ENCODE measurements around the gene ATP7B.

The ATP7B gene

DNA sequence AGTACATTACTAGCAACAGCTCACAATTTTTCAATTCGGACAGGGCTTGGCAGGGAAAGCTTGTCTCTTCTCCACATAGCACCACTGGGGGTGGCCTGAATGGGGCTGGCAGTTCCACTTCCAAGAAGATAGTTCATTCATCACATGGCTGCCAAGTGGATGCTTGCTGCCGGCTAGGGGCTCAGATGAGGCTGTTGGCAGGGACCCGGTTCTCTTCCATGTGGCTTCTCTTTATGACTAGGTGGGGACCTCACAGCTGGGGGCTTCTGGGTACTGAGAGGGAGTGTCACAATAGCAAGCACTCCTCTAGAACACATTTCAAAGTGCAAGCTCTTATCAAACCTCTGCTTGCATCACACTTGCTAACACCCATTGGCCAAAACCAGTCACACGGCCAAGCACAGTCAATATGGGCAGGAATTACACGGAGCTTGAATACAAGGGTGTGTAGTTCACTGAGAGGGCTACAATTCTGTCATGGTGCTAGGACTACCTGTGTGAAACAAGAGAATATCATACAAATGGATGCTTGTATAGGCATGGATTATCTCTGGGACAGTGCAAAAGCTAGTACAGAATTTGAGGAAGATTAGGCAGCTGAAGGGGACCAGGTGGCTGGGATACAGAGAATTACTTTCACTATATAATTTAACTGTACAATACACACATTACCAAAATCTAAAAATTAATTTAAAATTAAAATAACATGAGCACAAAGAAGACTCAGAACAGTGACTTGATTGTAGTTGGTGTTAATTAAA, 32.3 kb downstream of the ATP7B start:
- DNase-seq (ENCODE audit: low spot score) = no peak

DNA sequence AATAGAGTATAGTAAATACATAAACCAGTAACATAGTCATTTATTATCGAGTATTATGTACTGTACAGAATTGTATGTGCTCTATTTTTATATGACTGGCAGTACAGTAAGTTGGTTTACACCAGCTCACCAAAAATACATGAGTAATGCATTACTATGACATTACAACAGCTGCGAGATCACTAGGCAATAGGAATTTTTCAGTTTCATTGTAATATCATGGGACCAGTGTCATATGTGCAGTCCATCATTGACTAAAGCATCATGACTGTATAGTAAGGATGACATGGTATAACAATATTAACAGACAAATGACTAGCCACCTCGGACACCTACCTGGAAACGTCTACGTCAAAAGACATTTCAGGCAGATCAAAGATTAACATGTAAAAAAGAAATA, 33.6 kb downstream of the ATP7B start:
- DNase-seq (ENCODE audit: low spot score) = no peak

DNA sequence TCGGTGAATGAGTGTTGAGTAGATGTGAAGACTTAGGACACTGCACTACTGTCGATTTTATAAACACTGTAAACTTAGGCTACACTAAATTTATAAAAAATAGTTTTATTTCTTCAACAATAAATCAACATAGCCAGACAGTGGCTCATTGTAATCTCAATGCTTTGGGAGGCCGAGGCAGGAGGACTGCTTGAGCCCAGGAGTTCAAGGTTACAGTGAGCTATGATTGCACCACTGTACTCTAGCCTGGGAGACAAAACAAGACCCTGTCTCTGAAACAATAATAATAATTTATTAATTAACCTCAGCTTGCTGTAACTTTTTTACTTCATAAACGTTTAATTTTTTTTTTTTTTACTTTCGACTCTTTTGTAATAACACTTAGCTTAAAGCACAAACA, 34.4 kb downstream of the ATP7B start:
- no peak for DNase-seq (ENCODE audit: low spot score)

DNA sequence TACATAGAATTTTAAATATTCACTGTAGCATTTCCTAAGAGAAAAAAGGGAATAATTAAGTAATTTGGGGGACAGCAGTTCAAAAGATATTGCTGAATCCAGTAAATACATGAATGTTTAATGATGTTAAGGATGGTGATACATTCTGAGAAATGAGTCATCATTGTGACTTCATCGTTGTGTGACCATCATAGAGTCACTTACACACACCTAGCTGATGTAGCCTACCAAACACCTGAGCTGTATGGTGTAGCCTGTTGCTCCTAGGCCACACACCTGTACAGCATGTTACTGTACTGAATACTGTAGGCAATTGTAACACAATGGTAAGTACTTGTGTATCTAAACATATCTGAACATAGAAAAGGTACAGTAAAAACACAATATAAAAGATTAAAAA, 34.8 kb downstream of the ATP7B start:
- DNase-seq (ENCODE audit: low spot score) = no peak

DNA sequence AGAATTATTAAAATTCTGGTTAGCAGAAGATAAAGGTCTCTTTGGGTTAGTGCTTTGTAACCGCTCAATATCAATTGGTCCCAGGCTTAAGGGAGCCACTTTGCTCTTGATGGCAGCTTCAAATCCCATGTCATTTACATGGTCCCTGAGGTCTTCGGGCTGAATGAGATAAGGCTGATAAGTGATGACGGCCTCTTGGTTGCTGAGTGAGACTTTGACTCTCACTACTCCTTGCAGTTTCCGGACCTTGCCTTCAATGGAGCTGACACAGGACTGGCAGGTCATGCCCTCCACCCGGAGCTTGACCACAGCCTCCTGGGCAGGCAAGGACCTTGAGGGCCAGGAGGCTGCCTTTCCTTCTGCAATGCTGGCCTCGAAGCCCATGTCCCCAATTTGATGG, 36.8 kb downstream of the ATP7B start:
- no peak for DNase-seq (ENCODE audit: low spot score)

DNA sequence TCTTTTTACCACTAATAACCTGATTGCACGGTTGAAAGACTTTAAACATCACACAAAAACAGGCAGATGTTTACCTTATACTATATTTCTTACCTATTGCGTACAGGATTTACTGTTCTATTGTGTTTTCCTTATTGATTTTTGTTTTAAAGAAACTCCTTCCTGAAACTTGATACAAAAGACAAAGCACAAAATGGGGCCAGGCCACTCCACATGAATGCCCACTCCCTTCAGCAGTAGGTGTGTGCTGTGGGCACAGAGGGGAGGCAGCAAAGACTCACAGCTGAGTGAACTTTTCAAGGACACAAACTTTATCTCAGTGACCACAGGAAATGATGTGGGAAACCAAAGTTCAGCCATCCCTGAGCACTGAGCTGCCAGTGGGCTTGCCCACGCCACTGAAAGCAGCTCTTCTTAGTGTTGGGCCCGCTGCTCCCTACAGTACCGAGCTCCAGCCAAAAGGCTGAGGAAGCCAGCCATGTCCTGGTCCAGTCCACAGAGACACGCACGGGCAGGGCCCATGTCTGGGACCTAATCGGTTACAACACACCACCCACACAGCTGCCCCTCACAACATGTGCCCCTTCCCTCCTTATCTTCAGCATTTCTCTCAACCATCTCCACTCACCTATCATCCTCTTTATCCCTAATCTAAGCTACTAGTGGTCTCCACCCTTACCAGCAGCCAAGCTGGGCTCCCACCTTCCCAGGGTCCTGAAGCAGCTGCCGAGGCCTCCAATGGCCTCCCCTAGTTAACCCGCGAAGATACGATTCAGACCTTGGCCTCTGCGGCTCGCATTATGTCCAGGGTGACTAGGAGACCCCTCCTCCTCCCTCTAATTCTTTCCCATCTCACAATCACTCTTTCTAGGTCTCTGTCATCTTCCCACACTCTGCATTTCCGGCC, 39.5 kb downstream of the ATP7B start:
- DNase-seq (ENCODE audit: low spot score) = no peak

DNA sequence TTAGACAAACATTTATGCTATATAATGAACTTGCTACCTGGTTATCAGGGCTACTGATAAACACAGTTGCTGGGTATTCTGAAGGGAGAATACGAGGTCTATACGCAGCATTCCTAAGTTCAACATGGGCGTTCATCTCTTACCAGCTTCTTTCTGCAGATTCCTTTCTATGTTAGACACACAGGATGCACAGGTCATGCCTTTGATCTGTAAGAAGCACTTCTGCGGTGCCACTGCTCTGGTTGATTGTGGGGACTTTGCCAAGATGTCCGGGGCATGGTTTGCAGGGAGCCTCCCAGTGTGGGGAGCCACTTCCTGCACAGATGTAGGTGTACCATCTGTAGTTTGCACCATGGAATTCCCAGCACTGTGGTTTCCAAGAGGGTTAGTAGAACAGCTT, 40.9 kb downstream of the ATP7B start:
- peak; percentile 8 for DNase-seq (ENCODE audit: low spot score)

DNA sequence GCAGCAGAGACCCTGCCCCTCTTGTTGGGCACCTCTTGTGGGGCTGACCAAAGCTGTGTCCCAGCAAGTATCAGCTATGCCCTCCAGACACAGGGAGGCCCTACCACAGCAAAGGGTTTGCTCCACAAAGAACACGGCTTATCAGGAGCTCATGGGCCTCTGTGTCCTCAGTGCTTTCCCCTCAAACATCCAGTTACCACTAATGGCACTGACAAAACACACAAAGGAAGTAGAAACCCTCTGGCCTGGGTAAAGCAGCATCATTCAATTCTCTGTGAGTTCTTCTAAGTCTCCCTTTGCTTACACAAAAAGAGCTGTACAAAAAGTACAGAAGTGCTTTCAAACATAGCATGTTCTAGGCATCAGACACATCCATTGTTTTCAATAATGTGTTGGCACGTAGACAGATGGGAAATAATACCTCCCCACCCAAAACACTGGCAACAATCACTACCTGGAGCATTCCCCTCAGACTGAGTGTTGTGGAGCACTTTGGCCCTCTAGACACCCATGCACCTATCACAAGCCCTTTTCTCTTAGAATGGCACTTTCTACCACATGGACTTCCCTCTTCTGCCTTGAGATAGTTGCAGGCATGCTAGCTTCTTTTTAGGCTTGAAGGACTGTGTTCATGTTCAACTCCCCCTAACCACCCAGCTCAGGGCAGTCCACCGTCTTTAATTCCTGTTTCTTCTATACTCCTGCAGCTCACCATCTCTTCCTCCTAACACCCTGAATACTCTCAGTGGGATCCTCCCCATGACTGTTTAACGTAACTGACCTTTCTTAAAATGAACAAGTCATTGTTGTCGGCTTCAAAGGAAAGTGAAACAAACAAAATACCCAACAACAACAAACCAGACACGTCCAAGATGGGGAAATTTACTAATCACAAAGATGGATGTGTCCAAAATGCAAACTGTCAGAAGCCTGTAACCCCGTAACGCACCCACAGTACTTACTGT, 43.5 kb downstream of the ATP7B start:
- no peak for DNase-seq (ENCODE audit: low spot score)

DNA sequence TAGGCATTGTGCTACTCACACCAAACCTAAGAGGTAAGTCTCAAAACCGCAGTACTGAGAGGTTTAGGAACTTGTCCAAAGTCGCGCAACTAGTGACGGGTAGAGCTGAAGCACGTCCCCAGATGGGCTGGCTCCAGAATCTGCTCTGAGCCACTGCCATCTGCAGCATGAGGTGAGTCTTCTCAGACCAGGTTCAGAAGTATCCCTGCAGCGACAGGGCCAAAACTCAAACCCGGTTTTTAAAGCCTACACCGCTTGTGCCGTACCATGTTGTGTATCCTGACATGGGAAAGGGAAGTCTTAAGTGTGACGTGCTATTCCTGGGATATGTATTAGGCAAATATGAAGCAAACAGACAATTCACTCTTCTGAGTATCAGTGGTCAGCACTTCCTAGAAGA, 45.1 kb downstream of the ATP7B start:
- no peak for DNase-seq (ENCODE audit: low spot score)

DNA sequence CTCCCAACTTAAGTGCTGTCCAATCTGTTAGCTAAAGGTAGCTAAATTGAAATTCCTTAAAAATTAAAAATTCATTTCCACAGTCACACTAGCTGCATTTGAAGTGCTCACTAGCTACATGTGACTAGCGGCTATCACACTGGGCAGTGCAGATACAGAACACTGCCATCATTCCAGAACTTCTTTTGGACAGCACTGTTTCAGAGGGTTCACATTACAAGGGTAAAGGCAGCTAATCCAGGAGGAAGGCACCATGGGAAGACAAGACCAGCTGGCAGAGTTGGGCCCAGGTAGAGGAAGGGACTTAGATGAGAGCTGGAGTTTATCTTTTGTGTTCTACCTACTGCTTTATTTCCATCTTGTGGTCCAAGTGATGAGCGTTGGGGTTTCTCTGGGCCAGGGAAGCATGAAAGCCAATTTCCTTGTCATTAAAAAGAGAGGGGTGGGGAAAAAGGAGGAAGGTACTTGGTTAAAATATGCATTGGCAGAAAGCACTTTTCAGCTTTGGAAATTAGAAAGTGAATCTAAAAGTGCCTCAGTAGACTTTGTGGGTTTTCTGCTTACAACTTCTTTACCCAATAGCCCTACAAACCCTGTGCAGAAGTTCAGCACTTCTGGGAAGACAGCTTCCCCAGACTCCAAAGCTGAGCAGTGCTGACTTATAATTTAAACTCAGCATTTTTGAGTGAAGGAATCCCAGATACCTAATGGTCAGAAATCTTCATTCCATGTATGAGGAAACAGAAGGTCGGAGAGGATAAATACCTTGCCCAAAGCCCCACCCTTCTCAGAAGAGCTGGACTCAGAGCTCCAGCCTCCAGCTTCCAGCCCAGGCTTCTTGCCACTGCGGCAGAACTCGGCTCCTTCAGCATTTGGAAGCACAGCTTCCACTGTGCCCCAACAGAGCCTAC, 49.5 kb downstream of the ATP7B start:
- DNase-seq (ENCODE audit: low spot score) = no peak

DNA sequence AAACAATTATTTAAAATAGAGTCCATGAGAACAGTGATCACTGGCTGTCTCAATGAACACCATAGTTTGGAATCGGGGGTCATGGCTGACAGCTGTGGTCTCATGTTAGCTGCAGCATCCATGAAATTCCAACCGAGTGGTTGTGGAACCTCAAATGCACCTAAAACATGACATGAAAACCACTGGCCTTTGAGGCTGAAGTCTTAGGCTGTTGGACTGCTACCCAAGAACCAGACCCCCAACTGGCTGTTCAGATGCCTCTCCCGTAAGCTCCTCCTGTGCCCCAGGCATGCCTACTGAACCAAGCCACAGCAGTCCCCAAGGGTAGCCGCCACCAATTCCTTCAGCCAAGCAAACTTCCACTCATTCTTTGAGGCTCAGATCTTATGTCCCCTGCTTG, 50.5 kb downstream of the ATP7B start:
- DNase-seq (ENCODE audit: low spot score) = no peak

DNA sequence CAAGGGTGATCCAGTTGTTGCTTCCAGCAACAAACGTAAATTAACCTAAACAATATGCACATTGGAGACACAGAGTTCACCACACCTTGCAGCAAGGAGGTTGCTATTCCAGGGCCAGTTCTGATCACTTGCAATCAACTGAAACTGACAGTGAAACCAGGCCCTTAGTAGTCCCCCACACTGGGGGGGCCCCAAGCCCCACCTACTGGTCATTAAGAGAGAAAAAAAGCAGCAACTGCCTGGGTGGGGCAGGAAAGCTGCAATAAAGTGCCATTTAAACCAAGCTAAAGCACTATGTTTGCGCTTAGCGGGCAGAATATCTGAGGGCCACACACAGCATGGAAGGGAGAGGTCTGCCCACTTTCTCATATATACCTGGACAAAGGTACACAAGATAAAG, 51.5 kb downstream of the ATP7B start:
- no peak for DNase-seq (ENCODE audit: low spot score)

DNA sequence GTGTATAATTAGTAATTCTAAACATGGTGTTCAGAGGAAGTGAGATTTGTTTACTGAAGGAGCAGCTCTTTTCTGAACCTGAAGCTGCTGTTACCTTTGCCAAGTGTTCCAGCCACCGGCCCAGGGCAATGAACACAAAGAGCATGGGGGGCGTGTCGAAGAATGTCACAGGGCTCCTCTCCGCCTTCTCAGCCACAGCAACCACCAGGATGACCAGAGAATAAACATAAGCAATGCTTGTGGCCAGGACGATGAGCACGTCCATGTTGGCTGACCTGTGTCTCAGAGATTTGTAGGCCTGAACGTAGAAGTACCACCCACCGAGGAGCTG, 53.1 kb downstream of the ATP7B start:
- no peak for DNase-seq (ENCODE audit: low spot score)

DNA sequence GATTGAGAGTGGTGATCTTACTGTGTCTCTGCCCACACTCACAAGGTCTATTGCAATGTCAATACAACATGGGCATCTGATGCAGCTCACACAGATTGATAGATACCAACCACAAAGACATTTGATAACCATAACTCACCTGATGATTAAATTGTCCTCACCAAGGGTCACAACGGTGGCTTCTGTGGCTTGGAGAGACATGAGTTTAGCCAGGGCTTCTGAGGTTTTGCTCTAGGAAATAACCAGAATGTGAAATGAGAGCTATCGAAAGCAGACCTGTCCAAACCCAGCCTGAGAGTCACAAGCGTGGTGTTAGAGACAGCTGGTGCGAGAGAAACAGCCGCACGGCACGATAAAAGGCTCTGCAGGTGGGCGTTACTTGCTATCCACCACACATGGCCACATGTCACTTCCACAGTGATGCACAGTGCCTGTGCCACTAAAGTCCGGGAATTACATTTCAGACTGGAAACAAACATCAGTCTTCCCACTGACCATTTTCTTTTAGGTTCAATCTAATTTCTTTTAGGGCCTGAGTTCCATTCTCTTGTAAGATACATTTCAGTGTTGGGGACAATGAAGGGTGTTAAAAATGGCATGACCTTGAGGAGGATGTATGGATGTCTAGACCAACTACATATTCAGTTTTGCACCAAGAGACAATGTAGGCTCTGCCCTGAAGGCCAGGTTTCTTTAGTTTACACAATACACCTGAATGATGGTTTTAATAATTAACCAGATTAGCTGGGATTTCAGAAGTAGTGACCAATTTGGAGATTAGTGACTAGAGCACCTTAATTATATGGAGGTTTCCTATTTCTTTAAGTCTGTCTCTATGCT, 53.7 kb downstream of the ATP7B start:
- no peak for DNase-seq (ENCODE audit: low spot score)

DNA sequence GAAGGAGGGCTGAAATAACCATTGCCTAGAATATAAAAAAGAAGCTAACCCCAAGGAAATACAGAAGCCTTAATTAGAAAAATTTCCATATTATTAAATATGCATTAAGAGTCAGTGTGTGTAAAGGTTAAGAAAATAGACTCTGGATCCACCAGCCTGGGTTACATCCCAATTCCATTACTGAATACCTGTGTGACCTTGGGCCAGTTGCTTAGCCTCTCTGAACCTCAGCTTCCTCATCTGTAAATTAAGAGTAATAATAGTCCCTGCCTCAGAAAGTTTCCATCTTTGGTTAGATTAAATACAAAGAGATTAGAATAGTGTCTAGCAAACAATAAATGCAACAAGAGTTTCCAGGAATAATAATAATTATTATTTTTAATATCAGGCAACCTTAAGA, 54.5 kb downstream of the ATP7B start:
- DNase-seq (ENCODE audit: low spot score) = no peak

DNA sequence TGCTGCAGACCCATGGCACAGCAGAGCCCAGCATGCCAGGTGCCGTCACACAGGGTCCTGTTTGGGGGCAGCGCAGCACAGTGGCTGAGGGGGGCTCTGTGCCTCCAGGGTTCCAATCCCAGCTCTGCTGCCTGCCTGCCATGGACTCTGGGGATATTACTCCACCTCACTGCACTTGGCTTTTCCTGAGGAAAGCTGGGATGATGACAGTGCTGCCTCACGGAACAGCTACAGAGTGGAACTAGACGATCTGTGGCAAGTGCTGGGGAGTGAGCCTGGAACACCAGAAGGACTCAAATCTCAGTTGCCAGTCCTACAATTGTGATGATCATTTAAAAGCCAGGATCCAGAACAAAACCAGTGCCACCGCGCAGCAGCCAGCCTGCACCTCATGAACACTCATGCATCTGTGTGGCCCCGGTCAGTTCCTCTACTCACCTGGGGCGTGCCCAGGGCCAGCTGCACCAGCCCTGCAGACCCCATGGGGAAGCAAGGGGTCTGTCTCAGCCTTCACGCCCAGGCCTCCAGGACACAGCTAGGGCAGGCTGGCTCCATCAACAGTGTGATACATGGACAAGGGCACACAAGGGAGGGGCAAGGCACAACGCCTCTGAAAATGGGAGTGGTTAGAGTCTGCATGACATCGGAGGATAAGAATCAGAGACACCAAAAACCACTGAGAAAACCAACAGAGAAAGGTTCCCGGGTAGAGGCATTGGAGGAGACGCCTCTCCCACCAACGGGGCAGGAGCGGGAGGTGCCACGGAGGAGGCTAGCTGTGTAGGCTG, 55.2 kb downstream of the ATP7B start:
- DNase-seq (ENCODE audit: low spot score) = no peak

DNA sequence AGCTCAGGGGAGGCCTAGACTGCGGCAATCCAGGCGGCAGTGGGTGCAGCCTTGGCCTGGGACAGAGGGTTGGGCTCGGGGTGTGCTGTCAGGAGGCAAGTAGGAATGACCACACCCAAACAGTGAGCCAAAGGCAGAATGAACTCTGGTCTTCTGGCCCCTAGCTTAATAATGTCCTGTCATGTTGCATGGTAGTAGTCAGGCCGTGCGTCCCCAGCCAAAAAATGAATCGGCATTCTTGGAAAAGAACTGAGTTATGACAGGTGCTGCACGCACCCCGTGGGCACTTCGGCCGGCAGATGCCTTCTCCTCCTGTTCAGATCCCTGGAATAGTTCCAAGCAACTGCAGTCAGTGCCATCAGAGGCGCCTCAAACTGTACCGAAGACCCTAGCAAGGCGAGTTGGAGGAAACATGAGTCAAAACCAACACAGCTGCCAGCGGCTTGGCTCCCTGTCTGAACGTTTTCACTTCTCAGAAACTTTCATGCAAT, 55.9 kb downstream of the ATP7B start:
- DNase-seq (ENCODE audit: low spot score) = no peak

DNA sequence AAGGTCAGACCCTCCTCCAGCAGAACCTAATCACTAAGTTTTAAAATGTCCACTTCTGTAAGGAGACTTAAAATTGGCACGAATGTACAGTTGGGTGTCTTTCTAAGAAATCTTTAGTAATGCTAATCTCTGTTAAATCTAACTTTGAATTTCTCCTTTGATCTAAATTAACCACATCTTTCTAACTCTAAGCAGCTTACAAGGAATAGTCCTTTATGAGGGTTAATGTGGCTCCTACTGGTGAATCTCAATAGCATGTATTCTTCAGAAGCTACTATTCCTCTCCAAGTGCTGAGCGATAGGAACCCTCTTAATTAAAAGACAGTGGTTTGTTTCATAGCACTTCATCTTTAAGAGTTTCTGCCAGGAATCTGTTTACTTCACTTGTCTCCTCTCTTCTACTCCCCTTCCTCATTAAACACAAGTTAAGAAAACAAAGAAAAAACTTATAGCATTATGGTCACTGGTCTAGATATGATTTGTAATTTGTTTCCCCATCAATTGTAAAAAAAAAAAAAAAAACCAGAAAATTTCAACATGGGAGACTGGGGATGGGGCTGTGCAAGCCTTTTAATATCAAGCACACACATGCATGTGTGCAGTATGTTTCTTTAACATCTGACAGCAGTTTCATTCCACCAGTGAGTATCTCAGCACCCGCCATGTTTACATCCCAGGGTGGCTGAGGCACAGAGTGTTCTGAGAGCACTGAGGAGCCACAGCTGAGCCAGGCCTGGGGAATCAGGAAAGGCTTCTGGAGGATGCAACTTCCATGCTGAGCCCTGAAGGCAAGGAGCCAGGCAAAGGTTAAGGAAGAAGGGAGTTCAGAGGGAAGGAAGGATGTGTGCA, 57.7 kb downstream of the ATP7B start:
- peak; percentile 18 for DNase-seq (ENCODE audit: low spot score)
